ENCODE results near the gene AMPD3. TPM values are rescaled to one million over a fixed set of nuclear protein-coding genes. Genes with fewer than 3 reads are reported as not detected.
A peak's percentile ranks its signal among the peaks of the same experiment; 100 is the strongest.

The AMPD3 gene
- total and polyA plus RNA-seq, 2 of the 13 experiments (the other 11 are each of a cell fraction or from before 2014, with no cell fraction given): 0.33 to 2.3 TPM

DNA sequence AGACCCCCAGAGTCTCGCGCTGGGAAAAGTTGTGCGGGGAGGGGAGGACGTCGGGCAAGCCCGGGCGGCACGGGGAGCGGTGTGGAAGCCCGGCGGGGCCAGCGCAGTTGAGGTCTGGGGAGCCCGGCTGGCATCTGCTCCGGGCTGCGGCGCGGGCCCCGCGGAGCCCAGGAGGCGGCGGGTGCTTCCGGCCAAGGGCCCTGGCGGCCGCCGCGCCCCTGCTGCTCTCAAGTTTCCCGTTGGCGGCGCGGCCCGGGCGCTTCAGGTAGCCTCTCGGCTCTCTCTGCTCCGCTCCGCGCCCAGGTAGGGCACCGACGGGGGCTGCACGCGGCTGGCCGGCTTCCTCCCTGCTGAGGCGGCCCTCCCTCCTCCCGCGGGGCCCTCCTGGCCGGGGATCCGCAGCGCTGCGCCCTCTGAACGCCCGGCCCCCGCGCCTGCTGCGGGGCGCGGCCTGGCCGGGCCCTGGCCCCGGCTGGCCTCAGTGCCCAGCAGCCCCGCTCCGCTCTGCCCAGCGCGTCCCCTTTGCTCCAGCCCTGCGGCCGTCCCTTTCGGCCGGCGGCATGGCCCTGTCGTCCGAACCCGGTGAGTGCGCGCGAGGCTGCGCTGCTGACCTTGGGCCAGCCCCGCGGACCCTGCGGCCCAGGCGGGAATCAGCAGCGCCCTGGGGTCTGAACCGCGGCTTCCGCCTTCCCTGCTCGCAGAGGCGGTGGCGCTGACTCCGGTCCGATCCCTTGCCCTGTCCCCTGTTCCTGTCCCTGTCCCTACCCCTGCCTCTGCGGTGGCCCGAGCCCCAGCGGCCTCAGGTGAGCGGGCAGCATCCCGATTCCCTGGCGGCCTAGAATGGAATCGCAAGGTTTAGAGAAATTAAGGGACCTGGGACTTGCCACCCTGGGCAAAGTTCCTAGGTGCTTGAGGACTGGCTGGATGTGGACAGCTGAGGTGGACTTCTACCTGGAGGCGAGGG, 4.3 kb upstream of the AMPD3 start (continued):
- TF ChIP-seq, protein P1, sequence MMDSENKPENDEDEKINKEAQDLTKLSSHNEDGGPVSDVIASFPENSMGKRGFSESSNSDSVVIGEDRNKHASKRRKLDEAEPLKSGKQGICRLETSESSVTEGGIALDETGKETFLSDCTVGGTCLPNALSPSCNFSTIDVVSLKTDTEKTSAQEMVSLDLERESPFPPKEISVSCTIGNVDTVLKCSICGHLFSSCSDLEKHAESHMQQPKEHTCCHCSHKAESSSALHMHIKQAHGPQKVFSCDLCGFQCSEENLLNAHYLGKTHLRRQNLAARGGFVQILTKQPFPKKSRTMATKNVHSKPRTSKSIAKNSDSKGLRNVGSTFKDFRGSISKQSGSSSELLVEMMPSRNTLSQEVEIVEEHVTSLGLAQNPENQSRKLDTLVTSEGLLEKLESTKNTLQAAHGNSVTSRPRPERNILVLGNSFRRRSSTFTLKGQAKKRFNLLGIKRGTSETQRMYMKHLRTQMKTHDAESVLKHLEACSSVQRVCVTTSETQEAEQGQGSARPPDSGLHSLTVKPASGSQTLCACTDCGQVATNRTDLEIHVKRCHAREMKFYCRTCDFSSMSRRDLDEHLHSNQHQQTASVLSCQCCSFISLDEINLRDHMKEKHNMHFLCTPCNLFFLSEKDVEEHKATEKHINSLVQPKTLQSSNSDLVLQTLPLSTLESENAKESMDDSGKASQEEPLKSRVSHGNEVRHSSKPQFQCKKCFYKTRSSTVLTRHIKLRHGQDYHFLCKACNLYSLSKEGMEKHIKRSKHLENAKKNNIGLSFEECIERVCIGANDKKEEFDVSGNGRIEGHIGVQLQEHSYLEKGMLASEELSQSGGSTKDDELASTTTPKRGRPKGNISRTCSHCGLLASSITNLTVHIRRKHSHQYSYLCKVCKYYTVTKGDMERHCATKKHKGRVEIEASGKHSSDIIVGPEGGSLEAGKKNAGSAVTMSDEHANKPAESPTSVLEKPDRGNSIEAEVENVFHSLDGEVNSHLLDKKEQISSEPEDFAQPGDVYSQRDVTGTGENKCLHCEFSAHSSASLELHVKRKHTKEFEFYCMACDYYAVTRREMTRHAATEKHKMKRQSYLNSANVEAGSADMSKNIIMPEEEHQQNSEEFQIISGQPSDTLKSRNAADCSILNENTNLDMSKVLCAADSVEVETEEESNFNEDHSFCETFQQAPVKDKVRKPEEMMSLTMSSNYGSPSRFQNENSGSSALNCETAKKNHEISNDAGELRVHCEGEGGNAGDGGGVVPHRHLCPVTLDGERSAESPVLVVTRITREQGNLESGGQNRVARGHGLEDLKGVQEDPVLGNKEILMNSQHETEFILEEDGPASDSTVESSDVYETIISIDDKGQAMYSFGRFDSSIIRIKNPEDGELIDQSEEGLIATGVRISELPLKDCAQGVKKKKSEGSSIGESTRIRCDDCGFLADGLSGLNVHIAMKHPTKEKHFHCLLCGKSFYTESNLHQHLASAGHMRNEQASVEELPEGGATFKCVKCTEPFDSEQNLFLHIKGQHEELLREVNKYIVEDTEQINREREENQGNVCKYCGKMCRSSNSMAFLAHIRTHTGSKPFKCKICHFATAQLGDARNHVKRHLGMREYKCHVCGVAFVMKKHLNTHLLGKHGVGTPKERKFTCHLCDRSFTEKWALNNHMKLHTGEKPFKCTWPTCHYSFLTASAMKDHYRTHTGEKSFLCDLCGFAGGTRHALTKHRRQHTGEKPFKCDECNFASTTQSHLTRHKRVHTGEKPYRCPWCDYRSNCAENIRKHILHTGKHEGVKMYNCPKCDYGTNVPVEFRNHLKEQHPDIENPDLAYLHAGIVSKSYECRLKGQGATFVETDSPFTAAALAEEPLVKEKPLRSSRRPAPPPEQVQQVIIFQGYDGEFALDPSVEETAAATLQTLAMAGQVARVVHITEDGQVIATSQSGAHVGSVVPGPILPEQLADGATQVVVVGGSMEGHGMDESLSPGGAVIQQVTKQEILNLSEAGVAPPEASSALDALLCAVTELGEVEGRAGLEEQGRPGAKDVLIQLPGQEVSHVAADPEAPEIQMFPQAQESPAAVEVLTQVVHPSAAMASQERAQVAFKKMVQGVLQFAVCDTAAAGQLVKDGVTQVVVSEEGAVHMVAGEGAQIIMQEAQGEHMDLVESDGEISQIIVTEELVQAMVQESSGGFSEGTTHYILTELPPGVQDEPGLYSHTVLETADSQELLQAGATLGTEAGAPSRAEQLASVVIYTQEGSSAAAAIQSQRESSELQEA (CRISPR knock-in tag; IDR thresholded peaks at IDR 0.05; ENCODE audit: not compliant biosample characterization): no peak
- TF ChIP-seq, protein P2, sequence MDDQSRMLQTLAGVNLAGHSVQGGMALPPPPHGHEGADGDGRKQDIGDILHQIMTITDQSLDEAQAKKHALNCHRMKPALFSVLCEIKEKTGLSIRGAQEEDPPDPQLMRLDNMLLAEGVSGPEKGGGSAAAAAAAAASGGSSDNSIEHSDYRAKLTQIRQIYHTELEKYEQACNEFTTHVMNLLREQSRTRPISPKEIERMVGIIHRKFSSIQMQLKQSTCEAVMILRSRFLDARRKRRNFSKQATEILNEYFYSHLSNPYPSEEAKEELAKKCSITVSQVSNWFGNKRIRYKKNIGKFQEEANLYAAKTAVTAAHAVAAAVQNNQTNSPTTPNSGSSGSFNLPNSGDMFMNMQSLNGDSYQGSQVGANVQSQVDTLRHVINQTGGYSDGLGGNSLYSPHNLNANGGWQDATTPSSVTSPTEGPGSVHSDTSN (CRISPR knock-in tag; IDR thresholded peaks at IDR 0.05; ENCODE audit: borderline replicate concordance): no peak
- TF ChIP-seq ZNF768 (CRISPR knock-in tag; IDR thresholded peaks at IDR 0.05): peak; percentile 24; the same call in 1 of the 2 replicates
- TF ChIP-seq, protein P3, sequence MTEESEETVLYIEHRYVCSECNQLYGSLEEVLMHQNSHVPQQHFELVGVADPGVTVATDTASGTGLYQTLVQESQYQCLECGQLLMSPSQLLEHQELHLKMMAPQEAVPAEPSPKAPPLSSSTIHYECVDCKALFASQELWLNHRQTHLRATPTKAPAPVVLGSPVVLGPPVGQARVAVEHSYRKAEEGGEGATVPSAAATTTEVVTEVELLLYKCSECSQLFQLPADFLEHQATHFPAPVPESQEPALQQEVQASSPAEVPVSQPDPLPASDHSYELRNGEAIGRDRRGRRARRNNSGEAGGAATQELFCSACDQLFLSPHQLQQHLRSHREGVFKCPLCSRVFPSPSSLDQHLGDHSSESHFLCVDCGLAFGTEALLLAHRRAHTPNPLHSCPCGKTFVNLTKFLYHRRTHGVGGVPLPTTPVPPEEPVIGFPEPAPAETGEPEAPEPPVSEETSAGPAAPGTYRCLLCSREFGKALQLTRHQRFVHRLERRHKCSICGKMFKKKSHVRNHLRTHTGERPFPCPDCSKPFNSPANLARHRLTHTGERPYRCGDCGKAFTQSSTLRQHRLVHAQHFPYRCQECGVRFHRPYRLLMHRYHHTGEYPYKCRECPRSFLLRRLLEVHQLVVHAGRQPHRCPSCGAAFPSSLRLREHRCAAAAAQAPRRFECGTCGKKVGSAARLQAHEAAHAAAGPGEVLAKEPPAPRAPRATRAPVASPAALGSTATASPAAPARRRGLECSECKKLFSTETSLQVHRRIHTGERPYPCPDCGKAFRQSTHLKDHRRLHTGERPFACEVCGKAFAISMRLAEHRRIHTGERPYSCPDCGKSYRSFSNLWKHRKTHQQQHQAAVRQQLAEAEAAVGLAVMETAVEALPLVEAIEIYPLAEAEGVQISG (CRISPR knock-in tag; IDR thresholded peaks at IDR 0.05): peak; percentile 18; the same call in 1 of the 2 replicates
- no peak for TF ChIP-seq CREM (IDR thresholded peaks at IDR 0.05)
- TF ChIP-seq CREM (CRISPR knock-in tag; IDR thresholded peaks at IDR 0.05): no peak
- TF ChIP-seq ZMYM3 (CRISPR knock-in tag; IDR thresholded peaks at IDR 0.05): 0 out of 2 replicates have a peak, but pooled peaks have one; percentile 13
- no peak for TF ChIP-seq TARDBP (CRISPR knock-in tag; IDR thresholded peaks at IDR 0.05)
- TF ChIP-seq ATF7 (IDR thresholded peaks at IDR 0.05): no peak
- TF ChIP-seq ATF7 (CRISPR knock-in tag; IDR thresholded peaks at IDR 0.05): no peak
- TF ChIP-seq ZNF720 (CRISPR knock-in tag; IDR thresholded peaks at IDR 0.05): no peak
- TF ChIP-seq, protein P4, sequence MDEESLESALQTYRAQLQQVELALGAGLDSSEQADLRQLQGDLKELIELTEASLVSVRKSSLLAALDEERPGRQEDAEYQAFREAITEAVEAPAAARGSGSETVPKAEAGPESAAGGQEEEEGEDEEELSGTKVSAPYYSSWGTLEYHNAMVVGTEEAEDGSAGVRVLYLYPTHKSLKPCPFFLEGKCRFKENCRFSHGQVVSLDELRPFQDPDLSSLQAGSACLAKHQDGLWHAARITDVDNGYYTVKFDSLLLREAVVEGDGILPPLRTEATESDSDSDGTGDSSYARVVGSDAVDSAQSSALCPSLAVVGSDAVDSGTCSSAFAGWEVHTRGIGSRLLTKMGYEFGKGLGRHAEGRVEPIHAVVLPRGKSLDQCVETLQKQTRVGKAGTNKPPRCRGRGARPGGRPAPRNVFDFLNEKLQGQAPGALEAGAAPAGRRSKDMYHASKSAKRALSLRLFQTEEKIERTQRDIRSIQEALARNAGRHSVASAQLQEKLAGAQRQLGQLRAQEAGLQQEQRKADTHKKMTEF (CRISPR knock-in tag; IDR thresholded peaks at IDR 0.05): no peak

Data from HepG2 (cell line).